ENCODE results near the gene ATXN7L1. TPM values are rescaled to one million over a fixed set of nuclear protein-coding genes. Genes with fewer than 3 reads are reported as not detected.
A peak's percentile ranks its signal among the peaks of the same experiment; 100 is the strongest.
"Not testable (repeated sequence)": the region's sequence is repeated elsewhere in the genome, so short reads cannot be mapped to it uniquely, and the experiment has no call there.

ATXN7L1 gene
- total RNA-seq, 1 donor from 2014 or later = 20.6 TPM

GRCh38 chr7:105791926-105792325, 84.5 kb downstream of the ATXN7L1 start:
- no peak for DNase-seq

GRCh38 chr7:105790996-105791395, 85.4 kb downstream of the ATXN7L1 start:
- no peaks in the 10 kb centered on the region for H3K27me3 Mint-ChIP-seq (ENCODE audit: unreplicated experiment)
- no peak overlapping the region for H3K27ac Mint-ChIP-seq (ENCODE audit: unreplicated experiment)
- peaks cover 37% of the 10 kb centered on the region for H3K4me1 Mint-ChIP-seq (ENCODE audit: low read depth, unreplicated experiment)
- no peak for DNase-seq
- H3K36me3 Mint-ChIP-seq (ENCODE audit: unreplicated experiment) = no peaks in the 10 kb centered on the region
- no peak overlapping the region for H3K4me3 Mint-ChIP-seq (ENCODE audit: unreplicated experiment)
- H3K9me3 Mint-ChIP-seq (ENCODE audit: unreplicated experiment) = no peaks in the 10 kb centered on the region
- TF ChIP-seq, protein P1, sequence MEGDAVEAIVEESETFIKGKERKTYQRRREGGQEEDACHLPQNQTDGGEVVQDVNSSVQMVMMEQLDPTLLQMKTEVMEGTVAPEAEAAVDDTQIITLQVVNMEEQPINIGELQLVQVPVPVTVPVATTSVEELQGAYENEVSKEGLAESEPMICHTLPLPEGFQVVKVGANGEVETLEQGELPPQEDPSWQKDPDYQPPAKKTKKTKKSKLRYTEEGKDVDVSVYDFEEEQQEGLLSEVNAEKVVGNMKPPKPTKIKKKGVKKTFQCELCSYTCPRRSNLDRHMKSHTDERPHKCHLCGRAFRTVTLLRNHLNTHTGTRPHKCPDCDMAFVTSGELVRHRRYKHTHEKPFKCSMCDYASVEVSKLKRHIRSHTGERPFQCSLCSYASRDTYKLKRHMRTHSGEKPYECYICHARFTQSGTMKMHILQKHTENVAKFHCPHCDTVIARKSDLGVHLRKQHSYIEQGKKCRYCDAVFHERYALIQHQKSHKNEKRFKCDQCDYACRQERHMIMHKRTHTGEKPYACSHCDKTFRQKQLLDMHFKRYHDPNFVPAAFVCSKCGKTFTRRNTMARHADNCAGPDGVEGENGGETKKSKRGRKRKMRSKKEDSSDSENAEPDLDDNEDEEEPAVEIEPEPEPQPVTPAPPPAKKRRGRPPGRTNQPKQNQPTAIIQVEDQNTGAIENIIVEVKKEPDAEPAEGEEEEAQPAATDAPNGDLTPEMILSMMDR (IDR thresholded peaks at IDR 0.05; ENCODE audit: partially characterized antibody, unreplicated experiment) = no peak

More at GRCh38 chr7:105791926-105792325, 84.5 kb downstream of the ATXN7L1 start:
- H3K4me3 Mint-ChIP-seq (ENCODE audit: unreplicated experiment) = no peak overlapping the region
- peaks cover 37% of the 10 kb centered on the region for H3K4me1 Mint-ChIP-seq (ENCODE audit: low read depth, unreplicated experiment)
- TF ChIP-seq, protein P1 (IDR thresholded peaks at IDR 0.05; ENCODE audit: partially characterized antibody, unreplicated experiment) = no peak
- H3K27ac Mint-ChIP-seq (ENCODE audit: unreplicated experiment) = peak overlapping the region; percentile 59
- no peaks in the 10 kb centered on the region for H3K36me3 Mint-ChIP-seq (ENCODE audit: unreplicated experiment)
- H3K9me3 Mint-ChIP-seq (ENCODE audit: unreplicated experiment) = no peaks in the 10 kb centered on the region
- H3K27me3 Mint-ChIP-seq (ENCODE audit: unreplicated experiment) = no peaks in the 10 kb centered on the region

GRCh38 chr7:105790452-105790851, 85.9 kb downstream of the ATXN7L1 start:
- H3K27ac Mint-ChIP-seq (ENCODE audit: unreplicated experiment); H3K4me3 Mint-ChIP-seq (ENCODE audit: unreplicated experiment); H3K9me3 Mint-ChIP-seq (ENCODE audit: unreplicated experiment); DNase-seq; H3K36me3 Mint-ChIP-seq (ENCODE audit: unreplicated experiment); H3K27me3 Mint-ChIP-seq (ENCODE audit: unreplicated experiment): not testable (repeated sequence)
- H3K4me1 Mint-ChIP-seq (ENCODE audit: low read depth, unreplicated experiment) = peaks cover 36% of the 10 kb centered on the region

- no peaks in the 10 kb centered on the region for H3K9me3 Mint-ChIP-seq (ENCODE audit: unreplicated experiment)
- no peak for DNase-seq
- no peak overlapping the region for H3K4me3 Mint-ChIP-seq (ENCODE audit: unreplicated experiment)
- peaks cover 35% of the 10 kb centered on the region for H3K4me1 Mint-ChIP-seq (ENCODE audit: low read depth, unreplicated experiment)
- no peaks in the 10 kb centered on the region for H3K36me3 Mint-ChIP-seq (ENCODE audit: unreplicated experiment)
- H3K27ac Mint-ChIP-seq (ENCODE audit: unreplicated experiment) = no peak overlapping the region
- peaks cover 2% of the 10 kb centered on the region for H3K27me3 Mint-ChIP-seq (ENCODE audit: unreplicated experiment)
- TF ChIP-seq, protein P1 (IDR thresholded peaks at IDR 0.05; ENCODE audit: partially characterized antibody, unreplicated experiment) = no peak
These were observed 87.5 kb downstream of the ATXN7L1 start for GRCh38 chr7:105788816-105789349.

- TF ChIP-seq, protein P1 (IDR thresholded peaks at IDR 0.05; ENCODE audit: partially characterized antibody, unreplicated experiment) = no peak
- H3K27ac Mint-ChIP-seq (ENCODE audit: unreplicated experiment) = no peak overlapping the region
- H3K4me3 Mint-ChIP-seq (ENCODE audit: unreplicated experiment) = no peak overlapping the region
These were observed 88.0 kb downstream of the ATXN7L1 start for GRCh38 chr7:105788356-105788755.

More at GRCh38 chr7:105788356-105788755, 88.0 kb downstream of the ATXN7L1 start:
- H3K36me3 Mint-ChIP-seq (ENCODE audit: unreplicated experiment) = no peaks in the 10 kb centered on the region
- H3K9me3 Mint-ChIP-seq (ENCODE audit: unreplicated experiment) = no peaks in the 10 kb centered on the region
- peaks cover 35% of the 10 kb centered on the region for H3K4me1 Mint-ChIP-seq (ENCODE audit: low read depth, unreplicated experiment)
- no peak for DNase-seq
- peaks cover 2% of the 10 kb centered on the region for H3K27me3 Mint-ChIP-seq (ENCODE audit: unreplicated experiment)
